GM12878 (cell line): ENCODE results near the gene OR9Q2. TPM values are rescaled to one million over a fixed set of nuclear protein-coding genes. Genes with fewer than 3 reads are reported as not detected.
"Not testable (repeated sequence)": the region's sequence is repeated elsewhere in the genome, so short reads cannot be mapped to it uniquely, and the experiment has no call there.

Experiments
- ATAC-seq: fragments of 200-7000 bp; cut with Tn5 transposase; 3 replicates; pipeline ENCODE4 v1.9.1; 2020; ENCODE audit warnings: mild to moderate bottlenecking, moderate library complexity
- BruUV-seq: library from RNA; stranded (reverse); fragments of 400-500 nt; replicated peaks from 2 replicates; lab custom pipeline; 2021; lab: Mats Ljungman, UMichigan
- CTCF ChIA-PET: fragments of 300-600 bp; sonication (Branson Sonifier 250); formaldehyde crosslinking; extraction: SDS; loops from one replicate; lab custom pipeline; 2021; ENCODE audit warnings: inconsistent platforms; lab: Yijun Ruan, JAX
- POLR2A ChIA-PET: fragments of 350-600 bp; formaldehyde crosslinking; extraction: SDS; loops from one replicate; lab custom pipeline; 2021; ENCODE audit warnings: inconsistent platforms; lab: Charles Lee
- RAD21 ChIA-PET: fragments of 300-600 bp; sonication (Branson Sonifier 250); formaldehyde crosslinking; loops from one replicate; lab custom pipeline; 2023; ENCODE audit warnings: antibody characterized with exemption; ENCODE audit not compliant: unreplicated experiment; lab: Charles Lee
- SMC1A ChIA-PET: fragments of 300-600 bp; sonication (Branson Sonifier 250); formaldehyde crosslinking; loops from one replicate; lab custom pipeline; 2023; ENCODE audit not compliant: unreplicated experiment, uncharacterized antibody; lab: Charles Lee
- DNase-seq: peaks from one replicate; pipeline ENCODE4 v3.0.0-alpha.2; 2011; ENCODE audit warnings: low read depth, low spot score
- FAIRE-seq: peaks from 3 replicates; lab custom pipeline; 2011; peaks lifted over from hg19 to GRCh38; lab: Jason Lieb, UNC
- H2AFZ ChIP-seq: 2 replicates; pipeline ENCODE4 v1.6.0; 2011; ENCODE audit warnings: low read depth, low read length, control low read depth; ENCODE audit not compliant: control insufficient read depth
- H3K27ac ChIP-seq: 2 replicates; pipeline ENCODE4 v1.5.1; 2011; ENCODE audit warnings: control low read depth; ENCODE audit not compliant: control insufficient read depth, insufficient read depth
- H3K27me3 ChIP-seq, 2 experiments: replicated peaks in 1 of 2; 2 replicates each; pipeline versions ENCODE4 v1.6.0 to v1.6.1; 2011; ENCODE audit warnings: low read length in 1 of 2; ENCODE audit not compliant: control insufficient read depth in 2 of 2, insufficient read depth in 2 of 2
- H3K36me3 ChIP-seq, 2 experiments: 2 replicates each; pipeline ENCODE4 v1.5.1; 2011; ENCODE audit warnings: low read length in 1 of 2; ENCODE audit not compliant: control insufficient read depth in 2 of 2, insufficient read depth in 2 of 2
- H3K4me1 ChIP-seq: 2 replicates; pipeline ENCODE4 v1.6.1; 2011; ENCODE audit warnings: mild to moderate bottlenecking, low read length, moderate library complexity, mixed read lengths; ENCODE audit not compliant: control insufficient read depth, insufficient read depth
- H3K4me2 ChIP-seq: 2 replicates; pipeline ENCODE4 v1.6.0; 2011; ENCODE audit warnings: control low read depth; ENCODE audit not compliant: control insufficient read depth, insufficient read depth
- H3K4me3 ChIP-seq: fragments of 200-600 bp; sonication (generic); 2 replicates; pipeline ENCODE4 v1.5.1; 2016
- H3K79me2 ChIP-seq: 2 replicates; pipeline ENCODE4 v1.6.0; 2011; ENCODE audit warnings: low read length; ENCODE audit not compliant: control insufficient read depth, insufficient read depth
- H3K9ac ChIP-seq: 2 replicates; pipeline ENCODE4 v1.8.0; 2011; ENCODE audit warnings: low read length, control low read depth, mixed read lengths; ENCODE audit not compliant: control insufficient read depth, insufficient read depth
- H3K9me3 ChIP-seq: replicated peaks from 3 replicates; pipeline ENCODE4 v1.5.1; 2011; ENCODE audit warnings: mild to moderate bottlenecking, low read length; ENCODE audit not compliant: control insufficient read depth, insufficient read depth
- H4K20me1 ChIP-seq: 2 replicates; pipeline ENCODE4 v1.6.0; 2011; ENCODE audit not compliant: control insufficient read depth, insufficient read depth
- ZNF592 ChIP-seq: fragments of 450-650 bp; IDR thresholded peaks from 2 replicates; pipeline ENCODE4 v1.6.1; 2017; ENCODE audit warnings: mild to moderate bottlenecking, moderate library complexity
- WGBS: methylation state at CpG from one replicate; pipeline ENCODE4 v1.1.6; 2016; ENCODE audit warnings: low lambda C conversion rate; ENCODE audit not compliant: insufficient replicate concordance, insufficient coverage; ENCODE audit errors: missing lambda C conversion rate; 5-methylcytosine and 5-hydroxymethylcytosine counted together
- in situ Hi-C: fragments of 300-500 bp; cut with MboI; formaldehyde crosslinking; loops from 9 replicates; pipeline ENCODE4 v1.14.3; 2018; ENCODE audit warnings: mixed read lengths
- intact Hi-C: fragments of 100-400 bp; cut with micrococcal nuclease; formaldehyde crosslinking; loops from one replicate; pipeline ENCODE4 v1.14.2; 2022; ENCODE audit not compliant: unreplicated experiment
- polyA plus RNA-seq, 11 experiments: library from polyadenylated mRNA; depleted of rRNA in 4 of 11; unstranded in 6 of 11; stranded (reverse) in 5 of 11; fragments of >200 nt; fragmentation: Nextera tagmentation in 4 of 11; fragmentation: Illumina TruSeq in 1 of 11; extraction: Ambion mirVana in 4 of 11; extraction: Trizol in 1 of 11; gene quantifications; 1 replicate in 1 of 11; 2 replicates in 10 of 11; pipeline versions ENCODE4 v1.2.1 to v1.2.3, GENCODE V29; 2011 to 2016; ENCODE audit warnings: inconsistent platforms in 2 of 11, missing spikeins in 2 of 11, low read depth in 1 of 11
- total RNA-seq, 4 experiments: library from RNA; depleted of rRNA in 3 of 4; stranded (reverse); fragments of >200 nt in 3 of 4; fragmentation: Illumina TruSeq in 1 of 4; extraction: Trizol in 1 of 4; gene quantifications; 2 replicates each; pipeline versions ENCODE4 v1.2.1 to v1.2.3, GENCODE V29; 2013 to 2021

OR9Q2 gene
- total and polyA plus RNA-seq, 10 of the 15 experiments (the other 5 are each of a cell fraction or from before 2014, with no cell fraction given) = 0.05 TPM; not detected in 9

GRCh38 chr11:58204042-58204441, 15.2 kb downstream of the OR9Q2 start, which contains the start of gene OR1S2 (continued):
- no peak for TF ChIP-seq ZNF592

GRCh38 chr11:58212420-58212819, 23.6 kb downstream of the OR9Q2 start, which contains the start of gene OR1S1:
TSS of gene OR1S1 (plus strand) at chr11:58212720.
- H3K36me3 ChIP-seq, in situ Hi-C loops, H3K9ac ChIP-seq, H4K20me1 ChIP-seq, H3K4me1 ChIP-seq, H3K4me3 ChIP-seq, H3K4me2 ChIP-seq, H2AFZ ChIP-seq, BruUV-seq, DNase-seq, RAD21 ChIA-PET, H3K27me3 ChIP-seq, FAIRE-seq, H3K9me3 ChIP-seq, SMC1A ChIA-PET, ATAC-seq, intact Hi-C loops, H3K27ac ChIP-seq, H3K79me2 ChIP-seq, CTCF ChIA-PET: not testable (repeated sequence)
- POLR2A ChIA-PET = interaction anchor here (0.7 kb wide), 1 partner anchor 963 kb away, joined by 3 read pairs; no protein-coding TSS in a partner anchor
- WGBS = 40% methylated on average over 2 of the region's 2 CpGs
